Medulla oblongata (tissue), 1 donor: ENCODE results near the gene TMED7.
"Not testable (repeated sequence)": the region's sequence is repeated elsewhere in the genome, so short reads cannot be mapped to it uniquely, and the experiment has no call there.

Source experiments
- DNase-seq: peaks from one replicate; pipeline ENCODE4 v3.0.0-alpha.2; 2015; ENCODE audit errors: extremely low spot score

The TMED7 gene

DNA sequence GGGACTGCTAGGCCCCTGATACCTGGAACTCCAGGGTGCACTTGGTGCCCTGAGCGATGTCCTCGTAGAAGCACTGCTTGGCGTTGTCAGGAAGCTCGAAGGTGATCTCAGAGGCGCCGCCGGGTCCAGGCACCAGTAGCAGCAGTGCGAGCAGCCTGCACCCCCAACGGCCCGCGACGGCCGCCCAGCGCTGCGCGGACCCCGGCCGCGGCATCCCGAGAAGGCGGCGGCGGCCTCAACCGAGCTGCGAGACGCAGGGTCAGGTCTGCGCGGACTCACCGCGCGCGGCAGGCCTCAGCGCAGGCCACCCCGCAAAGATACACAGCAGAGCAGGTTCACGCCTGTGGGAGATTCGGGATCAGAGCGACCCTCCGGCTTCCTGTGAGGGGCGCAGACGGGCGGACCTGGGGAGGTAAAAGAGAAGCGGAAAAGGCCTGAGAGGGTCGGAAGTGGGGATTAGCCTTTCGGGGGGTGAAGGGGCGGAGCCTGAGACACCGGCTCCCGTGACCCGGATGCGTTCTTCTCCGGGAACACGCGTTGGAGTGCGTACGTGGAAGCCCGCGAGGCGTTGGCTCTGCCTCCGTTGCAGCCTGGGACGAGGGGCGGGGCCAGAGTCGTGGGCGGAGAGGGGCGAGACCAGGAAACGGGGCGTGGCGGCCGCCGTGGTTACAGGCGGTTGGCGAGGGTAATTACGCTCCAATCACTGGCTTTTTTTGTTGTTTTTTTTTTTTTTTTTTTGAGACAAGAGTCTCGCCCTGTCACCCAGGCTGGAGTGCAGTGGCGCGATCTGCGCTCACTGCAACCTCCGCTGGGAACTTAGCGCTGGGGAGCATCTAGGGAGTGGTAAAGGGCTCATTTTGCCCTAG, at the start of gene TMED7:
Gene TMED7, minus strand, starts transcription at position 458 of the 866 bp plus-strand sequence. Its CDS starts 244 bp downstream, at position 214.
- DNase-seq = peak; percentile 99

DNA sequence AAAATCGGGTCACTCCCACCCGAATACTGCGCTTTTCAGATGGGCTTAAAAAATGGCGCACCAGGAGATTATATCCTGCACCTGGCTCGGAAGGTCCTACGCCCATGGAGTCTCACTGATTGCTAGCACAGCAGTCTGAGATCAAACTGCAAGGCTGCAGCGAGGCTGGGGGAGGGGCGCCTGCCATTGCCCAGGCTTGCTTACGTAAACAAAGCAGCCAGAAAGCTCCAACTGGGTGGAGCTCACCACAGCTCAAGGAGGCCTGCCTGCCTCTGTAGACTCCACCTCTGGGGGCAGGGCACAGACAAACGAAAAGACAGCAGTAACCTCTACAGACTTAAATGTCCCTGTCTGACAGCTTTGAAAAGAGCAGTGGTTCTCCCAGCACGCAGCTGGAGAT, 48.9 kb upstream of the TMED7 start:
- DNase-seq = not testable (repeated sequence)

DNA sequence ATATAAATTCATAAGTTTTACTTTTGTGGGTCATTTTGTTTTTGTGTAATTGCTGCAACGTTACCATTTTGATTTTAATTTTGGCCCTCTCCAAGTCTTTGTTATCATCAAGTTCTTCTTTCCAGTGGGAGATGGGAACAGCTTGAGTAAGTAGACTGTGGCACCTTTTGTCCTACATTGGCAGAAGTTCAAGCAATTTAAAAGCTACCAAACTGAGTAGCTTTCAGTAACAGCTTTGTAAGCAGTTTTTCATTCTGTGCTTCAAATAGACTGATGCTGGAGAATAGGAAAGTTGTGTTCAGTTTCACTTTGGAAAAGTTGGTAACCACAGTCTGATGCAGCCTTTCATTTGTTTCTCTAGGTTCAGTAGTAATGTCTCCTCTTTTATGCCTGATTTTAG, 47.8 kb upstream of the TMED7 start:
- peak; percentile 36 for DNase-seq

DNA sequence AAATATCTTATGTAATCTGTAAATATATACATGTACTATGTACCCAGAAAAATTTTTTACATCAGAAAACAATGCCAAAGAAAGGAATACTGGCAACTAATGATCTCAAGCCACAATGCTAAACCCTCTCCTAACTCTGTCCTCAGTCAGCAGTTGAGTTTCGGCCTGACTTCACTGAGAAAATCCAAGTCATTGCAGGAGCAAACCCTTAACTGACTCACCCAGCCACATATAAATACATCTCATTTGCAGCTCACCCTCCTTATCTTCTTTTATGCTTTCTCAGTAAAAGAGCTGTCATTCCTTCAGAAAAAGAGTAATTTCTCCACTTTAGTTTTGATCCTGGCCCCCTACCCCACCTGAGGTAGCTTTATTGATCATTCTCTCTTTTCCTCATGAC, 46.1 kb upstream of the TMED7 start:
- no peak for DNase-seq

DNA sequence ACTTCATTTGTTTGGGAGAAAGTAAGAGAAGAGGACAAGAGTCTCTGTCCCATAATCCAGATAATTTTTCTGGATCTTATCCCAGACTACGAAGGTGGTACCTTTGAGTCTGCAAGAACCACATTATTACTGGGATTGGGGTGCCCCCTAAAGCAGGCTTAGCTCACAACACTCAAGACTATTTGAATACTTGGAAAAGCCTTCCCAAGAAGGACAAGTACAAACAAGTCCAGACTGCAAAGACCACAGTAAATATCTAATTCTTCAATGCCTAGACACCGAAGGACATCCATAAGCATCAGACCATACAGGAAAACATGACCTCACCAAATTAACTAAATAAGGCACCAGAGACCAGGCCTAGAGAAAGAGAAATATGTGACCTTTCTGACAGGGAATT, 40.2 kb upstream of the TMED7 start:
- no peak for DNase-seq

GRCh38 chr5:115661563-115661962, 35.7 kb upstream of the TMED7 start:
- no peak for DNase-seq

DNA sequence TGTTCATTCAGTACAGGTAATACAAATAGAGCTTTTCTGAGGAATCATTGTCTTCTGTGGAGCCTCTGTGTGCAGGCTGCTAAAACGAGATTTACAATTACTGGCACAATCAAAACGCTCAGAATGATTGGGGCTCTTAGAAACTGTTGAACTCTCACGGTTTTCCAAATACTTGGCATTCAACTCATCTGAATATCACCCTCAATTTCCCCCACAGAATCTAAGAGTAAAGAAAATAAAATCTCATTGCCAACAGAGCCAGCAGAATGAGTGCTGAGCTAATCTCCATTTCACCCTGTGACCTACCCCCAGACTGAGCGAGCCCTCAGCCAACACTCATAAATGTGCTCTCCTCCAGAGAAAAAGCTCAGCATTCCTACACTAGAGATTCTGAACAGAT, 35.3 kb upstream of the TMED7 start:
- no peak for DNase-seq

GRCh38 chr5:115657881-115658233, 32.0 kb upstream of the TMED7 start:
- DNase-seq = no peak

GRCh38 chr5:115657125-115657880, 31.5 kb upstream of the TMED7 start:
- no peak for DNase-seq

GRCh38 chr5:115656404-115656803, 30.6 kb upstream of the TMED7 start:
- DNase-seq = no peak

DNA sequence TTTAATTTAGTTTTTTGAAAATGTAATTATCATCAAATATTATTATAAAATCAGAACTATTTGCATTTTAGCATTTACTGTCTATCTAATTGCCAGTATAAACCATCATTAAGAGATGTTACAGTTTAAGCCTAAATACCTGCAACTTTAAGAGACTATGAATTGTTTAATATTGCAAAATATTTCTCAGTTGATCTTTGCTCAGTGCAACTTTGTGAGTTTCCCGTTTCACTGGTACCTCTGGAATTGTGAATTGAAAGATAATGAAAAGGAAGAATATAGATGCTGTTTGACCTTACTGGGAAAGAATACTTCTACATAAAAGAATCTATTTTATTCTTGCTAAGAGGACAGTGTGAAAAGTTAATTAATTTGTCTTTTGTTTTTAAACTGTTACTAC, 30.2 kb upstream of the TMED7 start:
- no peak for DNase-seq

DNA sequence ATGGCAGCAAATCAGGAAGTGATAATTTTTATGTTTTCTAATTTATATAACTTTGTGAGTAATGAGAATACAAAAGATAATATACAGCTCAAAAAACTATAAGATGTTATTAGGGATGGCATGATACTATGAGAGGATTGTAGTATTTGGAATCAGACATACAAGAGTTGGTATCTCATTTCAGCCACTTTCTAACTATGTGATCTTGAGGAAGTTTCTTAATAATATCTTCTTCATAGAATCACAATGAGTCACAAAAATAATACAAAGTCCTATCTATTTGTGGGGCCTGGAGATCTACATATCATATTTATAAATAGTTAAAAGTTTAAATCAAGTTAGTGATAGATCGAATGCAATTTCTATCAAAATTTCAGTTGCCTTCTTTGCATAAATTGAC, 23.7 kb upstream of the TMED7 start:
- no peak for DNase-seq

DNA sequence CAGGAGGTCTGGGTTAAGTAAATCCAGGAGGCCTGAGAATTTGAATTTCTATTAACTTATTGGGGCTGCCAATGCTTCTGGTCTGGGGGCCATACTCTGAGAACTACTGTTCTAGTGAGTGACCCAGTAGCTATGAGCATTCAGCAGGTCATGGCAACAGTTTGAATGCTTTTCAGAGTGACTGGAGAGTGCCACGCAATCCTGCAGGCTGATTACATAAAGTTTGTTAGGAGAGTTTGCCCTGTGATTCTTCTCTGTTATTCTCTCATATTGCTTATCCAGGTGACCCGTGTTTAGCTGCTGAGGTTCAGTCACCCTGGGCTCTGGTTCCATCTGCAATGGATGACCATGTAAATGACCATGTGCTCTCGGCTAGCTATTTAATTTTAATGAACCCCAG, 22.2 kb upstream of the TMED7 start:
- DNase-seq = no peak

- not testable (repeated sequence) for DNase-seq
These were observed 19.6 kb upstream of the TMED7 start for GRCh38 chr5:115645386-115645785.

GRCh38 chr5:115644046-115644445, 18.2 kb upstream of the TMED7 start:
- no peak for DNase-seq

DNA sequence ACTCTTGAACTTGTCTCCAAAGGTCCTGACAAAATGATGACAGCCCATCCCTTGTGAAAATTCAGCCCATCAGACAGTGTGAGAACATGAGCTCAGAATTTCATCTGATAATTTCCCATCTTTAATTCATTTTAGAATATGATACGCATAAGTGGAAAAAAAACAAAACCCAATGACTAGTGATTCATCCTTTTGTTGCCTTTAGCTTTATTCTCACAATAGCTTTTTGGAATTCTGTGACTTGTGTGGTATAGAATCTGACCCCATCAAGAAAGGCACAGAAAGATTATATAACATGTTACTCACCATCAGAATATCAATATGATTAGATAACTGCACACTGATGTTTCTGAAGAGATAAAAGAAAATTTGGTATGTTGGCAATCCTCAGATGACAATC, 16.1 kb upstream of the TMED7 start:
- no peak for DNase-seq

GRCh38 chr5:115640274-115640673, 14.4 kb upstream of the TMED7 start:
- DNase-seq = no peak

- DNase-seq = no peak
These were observed 13.5 kb upstream of the TMED7 start for GRCh38 chr5:115639377-115639776.

DNA sequence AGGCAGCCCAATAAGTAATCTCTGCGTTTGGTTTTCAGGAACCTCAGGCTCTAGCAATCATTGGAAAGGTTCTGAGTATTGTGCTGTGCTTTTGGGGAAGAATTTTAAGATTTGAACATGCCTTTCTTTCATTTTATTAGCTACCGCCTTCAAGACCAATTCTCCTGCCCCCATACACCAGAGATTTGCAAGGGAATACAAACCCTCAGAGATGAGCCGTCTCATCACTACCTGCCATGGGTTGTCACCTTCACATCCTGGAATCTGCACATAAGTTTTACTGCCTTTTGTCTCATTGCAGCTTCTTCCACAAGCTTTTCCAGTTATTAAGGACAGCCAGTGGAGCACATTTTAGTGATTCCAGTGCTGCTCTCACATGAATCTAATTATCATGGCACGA, 11.7 kb upstream of the TMED7 start:
- DNase-seq = no peak

DNA sequence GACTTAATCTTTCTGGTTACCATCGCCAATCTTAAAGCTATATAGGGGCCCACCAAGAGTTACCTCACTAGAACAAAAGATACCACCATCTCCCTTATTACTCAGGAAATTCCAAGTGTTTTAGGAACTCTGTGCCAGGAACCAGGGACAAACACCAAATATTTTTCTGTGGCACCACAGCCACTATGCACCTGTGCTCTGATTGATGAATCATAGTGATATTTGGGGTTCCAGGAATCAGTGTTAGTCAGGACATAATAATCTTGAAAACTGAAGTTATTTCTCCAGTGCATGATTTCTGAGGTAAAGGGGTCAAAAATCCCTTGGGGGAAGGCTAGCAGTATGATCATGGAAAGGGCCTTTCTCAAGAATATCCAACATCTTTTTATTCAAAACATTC, 10.2 kb upstream of the TMED7 start:
- no peak for DNase-seq

DNA sequence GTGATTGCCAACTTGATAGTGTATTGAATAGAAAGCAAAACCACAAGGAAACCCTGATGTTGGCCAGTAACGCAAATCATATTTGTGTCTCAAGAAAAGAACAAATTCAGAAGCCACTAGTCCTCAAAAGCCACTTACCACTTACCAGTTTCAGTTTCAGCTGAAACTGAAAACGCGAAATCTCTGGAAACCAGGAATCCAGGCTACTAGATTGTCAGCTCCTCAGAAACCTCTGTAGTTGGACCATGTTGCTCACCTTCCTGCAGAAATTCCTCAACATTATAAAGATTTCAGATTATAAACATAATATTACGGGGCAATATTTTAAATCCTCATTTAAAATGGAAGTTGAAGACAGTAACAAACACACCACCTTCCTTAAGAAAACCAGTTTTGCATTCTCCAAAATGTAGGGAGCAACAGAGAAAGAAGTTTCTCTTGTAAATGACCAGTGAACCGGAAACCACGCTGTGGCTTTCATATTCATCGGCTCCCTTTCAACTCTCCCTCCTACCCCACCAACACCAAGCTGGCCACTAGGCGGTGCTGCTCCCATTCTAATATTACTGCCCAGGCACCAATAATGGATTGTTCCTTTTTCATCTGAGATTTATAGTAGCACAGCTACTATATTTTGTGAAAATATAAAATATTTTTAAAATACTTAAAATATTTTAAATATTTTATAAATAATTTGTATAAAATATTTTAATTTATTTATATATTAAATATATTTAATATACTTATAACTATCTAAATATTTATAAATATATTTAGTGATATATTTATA, 8.7 kb upstream of the TMED7 start:
- peak; percentile 95 for DNase-seq

DNA sequence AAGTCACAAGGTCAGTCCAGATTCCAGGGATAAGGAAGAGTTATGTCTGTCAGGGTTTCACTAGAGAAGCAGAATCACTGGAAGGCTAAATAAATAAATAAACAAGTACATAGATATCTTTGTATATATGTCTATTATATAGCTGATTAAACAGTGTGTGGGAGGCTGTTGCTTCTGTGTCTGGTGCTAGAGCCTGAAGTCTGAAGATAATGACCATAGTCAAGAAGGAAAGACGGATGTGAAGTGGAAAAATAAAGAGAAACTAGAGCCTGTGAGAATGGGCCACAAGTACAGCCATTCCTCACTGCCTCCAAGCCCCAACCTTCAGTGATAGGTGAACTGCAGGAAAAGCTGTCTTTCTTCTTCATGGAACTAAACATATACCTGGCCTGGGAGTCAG, 4.1 kb upstream of the TMED7 start:
- DNase-seq = no peak
